MM.1S (cell line): ENCODE measurements around the gene FRYL.

Experiments used
- DNase-seq: peaks from one replicate; pipeline ENCODE4 v3.0.0-alpha.2; 2015
- H2AFZ ChIP-seq: fragments of 300-600 bp; sonication (generic); 2 replicates; pipeline ENCODE4 v1.6.0; 2016; ENCODE audit warnings: antibody characterized with exemption, low read length
- H3F3A ChIP-seq: fragments of 300-600 bp; sonication (generic); 2 replicates; pipeline ENCODE4 v1.6.1; 2016; ENCODE audit warnings: mild to moderate bottlenecking, antibody characterized with exemption, low read length, moderate library complexity, mixed read lengths; ENCODE audit not compliant: insufficient read depth
- H3K27ac ChIP-seq: fragments of 300-600 bp; sonication (generic); 2 replicates; pipeline ENCODE4 v1.5.1; 2016; ENCODE audit warnings: mild to moderate bottlenecking, low read length
- H3K27me3 ChIP-seq: fragments of 300-600 bp; sonication (generic); replicated peaks from 2 replicates; pipeline ENCODE4 v1.6.0; 2016; ENCODE audit warnings: low read length; ENCODE audit not compliant: insufficient read depth
- H3K36me3 ChIP-seq: fragments of 300-600 bp; sonication (generic); replicated peaks from 2 replicates; pipeline ENCODE4 v1.6.1; 2016; ENCODE audit warnings: mild to moderate bottlenecking, low read length, mixed read lengths; ENCODE audit not compliant: insufficient read depth
- H3K4me1 ChIP-seq: fragments of 300-600 bp; sonication (generic); 2 replicates; pipeline ENCODE4 v1.6.1; 2016; ENCODE audit warnings: low read length, mixed read lengths
- H3K4me2 ChIP-seq: fragments of 300-600 bp; sonication (generic); 2 replicates; pipeline ENCODE4 v1.6.0; 2016; ENCODE audit warnings: low read depth, low read length
- H3K4me3 ChIP-seq: fragments of 300-600 bp; sonication (generic); 2 replicates; pipeline ENCODE4 v1.5.1; 2016; ENCODE audit warnings: low read length, mixed read lengths
- H3K79me2 ChIP-seq: fragments of 300-600 bp; sonication (generic); 2 replicates; pipeline ENCODE4 v1.6.1; 2016; ENCODE audit warnings: mixed run types, low read length, mixed read lengths
- H3K9ac ChIP-seq: fragments of 300-600 bp; sonication (generic); 2 replicates; pipeline ENCODE4 v1.6.1; 2016; ENCODE audit warnings: low read length, mixed read lengths
- H3K9me2 ChIP-seq: fragments of 300-600 bp; sonication (generic); replicated peaks from 2 replicates; pipeline ENCODE4 v1.6.1; 2016; ENCODE audit warnings: mild to moderate bottlenecking, low read length, mixed read lengths; ENCODE audit not compliant: insufficient read depth
- H3K9me3 ChIP-seq: fragments of 300-600 bp; sonication (generic); replicated peaks from 2 replicates; pipeline ENCODE4 v1.6.1; 2016; ENCODE audit warnings: mild to moderate bottlenecking, low read length, mixed read lengths; ENCODE audit not compliant: insufficient read depth
- H4K20me1 ChIP-seq: fragments of 300-600 bp; sonication (generic); 2 replicates; pipeline ENCODE4 v1.6.1; 2016; ENCODE audit warnings: mild to moderate bottlenecking, low read length, moderate library complexity, mixed read lengths; ENCODE audit not compliant: insufficient read depth
- EZH2 ChIP-seq: fragments of 300-600 bp; sonication (generic); optimal IDR thresholded peaks from 2 replicates; pipeline ENCODE3; 2017; ENCODE audit warnings: low read depth, mild to moderate bottlenecking, antibody characterized with exemption, low read length, mixed read lengths
- EZH2phosphoT487 ChIP-seq: fragments of 300-600 bp; sonication (generic); IDR thresholded peaks from 2 replicates; pipeline ENCODE4 v1.6.1; 2018; ENCODE audit warnings: antibody characterized with exemption, low read length
- TF ChIP-seq, protein P1 (sequence below): fragments of 300-600 bp; sonication (generic); IDR thresholded peaks from 2 replicates; pipeline ENCODE4 v1.5.1; 2016; ENCODE audit warnings: antibody characterized with exemption, low read length, mixed read lengths

FRYL gene

DNA sequence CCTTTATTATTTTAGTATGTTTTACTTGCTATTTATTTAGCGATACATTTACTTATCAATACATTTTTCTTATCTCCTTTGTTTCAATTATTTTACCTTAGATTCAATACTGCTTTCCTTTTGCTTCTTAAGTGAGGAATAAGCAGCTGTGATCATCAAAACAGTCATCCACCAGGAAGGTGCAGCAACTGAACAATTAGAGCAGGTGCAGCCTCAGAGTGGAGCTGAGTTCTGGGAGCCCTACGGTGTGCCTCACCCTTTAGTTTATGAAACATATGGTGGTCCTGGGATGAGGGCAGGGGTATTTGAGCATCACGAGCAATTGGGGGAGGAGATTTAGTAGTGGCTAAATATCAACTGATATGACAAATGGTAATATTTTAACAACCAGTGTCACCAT, 111.0 kb downstream of the FRYL start:
- H3K4me1 ChIP-seq: 0 out of 2 replicates have a peak, but pooled peaks cover 5% of the 10 kb centered on the region
- H3K9me2 ChIP-seq: no peaks in the 10 kb centered on the region
- no peak overlapping the region for H3K4me3 ChIP-seq
- no peak for TF ChIP-seq EZH2
- TF ChIP-seq, protein P1, sequence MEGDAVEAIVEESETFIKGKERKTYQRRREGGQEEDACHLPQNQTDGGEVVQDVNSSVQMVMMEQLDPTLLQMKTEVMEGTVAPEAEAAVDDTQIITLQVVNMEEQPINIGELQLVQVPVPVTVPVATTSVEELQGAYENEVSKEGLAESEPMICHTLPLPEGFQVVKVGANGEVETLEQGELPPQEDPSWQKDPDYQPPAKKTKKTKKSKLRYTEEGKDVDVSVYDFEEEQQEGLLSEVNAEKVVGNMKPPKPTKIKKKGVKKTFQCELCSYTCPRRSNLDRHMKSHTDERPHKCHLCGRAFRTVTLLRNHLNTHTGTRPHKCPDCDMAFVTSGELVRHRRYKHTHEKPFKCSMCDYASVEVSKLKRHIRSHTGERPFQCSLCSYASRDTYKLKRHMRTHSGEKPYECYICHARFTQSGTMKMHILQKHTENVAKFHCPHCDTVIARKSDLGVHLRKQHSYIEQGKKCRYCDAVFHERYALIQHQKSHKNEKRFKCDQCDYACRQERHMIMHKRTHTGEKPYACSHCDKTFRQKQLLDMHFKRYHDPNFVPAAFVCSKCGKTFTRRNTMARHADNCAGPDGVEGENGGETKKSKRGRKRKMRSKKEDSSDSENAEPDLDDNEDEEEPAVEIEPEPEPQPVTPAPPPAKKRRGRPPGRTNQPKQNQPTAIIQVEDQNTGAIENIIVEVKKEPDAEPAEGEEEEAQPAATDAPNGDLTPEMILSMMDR: no peak
- no peak for TF ChIP-seq EZH2phosphoT487
- no peak overlapping the region for H2AFZ ChIP-seq
- H3K4me2 ChIP-seq: no peak overlapping the region
- no peaks in the 10 kb centered on the region for H3K27me3 ChIP-seq
- H3K27ac ChIP-seq: no peak overlapping the region
- H3K79me2 ChIP-seq: peaks cover 32% of the 10 kb centered on the region
- H3F3A ChIP-seq: no peaks in the 10 kb centered on the region
- H3K9me3 ChIP-seq: no peaks in the 10 kb centered on the region
- DNase-seq: no peak
- no peaks in the 10 kb centered on the region for H3K36me3 ChIP-seq
- H3K9ac ChIP-seq: no peak overlapping the region
- H4K20me1 ChIP-seq: no peaks in the 10 kb centered on the region

DNA sequence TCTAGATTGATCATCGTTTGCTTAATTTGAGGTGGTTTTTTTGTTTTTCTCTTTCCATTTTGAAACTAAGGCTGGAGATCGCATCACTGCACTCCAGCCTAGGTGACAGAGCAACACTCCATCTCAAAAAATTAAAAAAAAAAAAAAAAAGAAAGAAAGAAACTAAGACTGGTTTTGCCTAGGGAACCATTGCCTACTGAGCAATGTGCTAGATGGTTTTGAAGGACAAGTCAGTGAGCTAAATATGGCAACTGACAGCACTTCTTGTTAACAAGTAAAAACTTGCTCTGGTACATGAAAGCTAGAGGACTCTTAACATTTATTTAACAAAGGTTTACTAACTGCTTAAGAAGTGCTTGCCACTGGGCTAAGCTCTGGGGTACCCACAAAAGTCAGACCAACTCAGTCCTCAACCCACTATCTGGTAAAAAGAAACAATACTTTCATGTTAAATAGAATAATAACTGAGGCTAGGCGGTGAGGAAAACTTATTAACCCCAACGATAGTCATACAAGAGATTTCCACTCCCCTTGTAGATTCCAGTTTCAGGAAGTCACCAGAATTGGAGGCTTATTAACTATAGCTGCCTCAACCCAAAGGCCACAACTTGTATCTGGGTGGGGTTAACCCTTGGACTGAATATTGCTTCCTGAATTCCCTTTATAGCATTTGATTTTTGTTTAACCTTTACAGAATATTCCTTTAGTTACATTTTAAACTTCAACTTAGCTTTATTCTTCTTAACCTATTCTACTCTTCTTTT, 111.6 kb downstream of the FRYL start:
- H4K20me1 ChIP-seq: no peaks in the 10 kb centered on the region
- no peak overlapping the region for H3K27ac ChIP-seq
- no peaks in the 10 kb centered on the region for H3K36me3 ChIP-seq
- H3K4me1 ChIP-seq: 0 out of 2 replicates have a peak, but pooled peaks cover 5% of the 10 kb centered on the region
- H3K4me2 ChIP-seq: no peak overlapping the region
- no peak overlapping the region for H2AFZ ChIP-seq
- H3K9me3 ChIP-seq: no peaks in the 10 kb centered on the region
- no peaks in the 10 kb centered on the region for H3F3A ChIP-seq
- peaks cover 36% of the 10 kb centered on the region for H3K79me2 ChIP-seq
- TF ChIP-seq, protein P1: no peak
- TF ChIP-seq EZH2: no peak
- no peak for TF ChIP-seq EZH2phosphoT487
- no peak overlapping the region for H3K4me3 ChIP-seq
- no peak for DNase-seq
- H3K9me2 ChIP-seq: no peaks in the 10 kb centered on the region
- H3K27me3 ChIP-seq: no peaks in the 10 kb centered on the region
- H3K9ac ChIP-seq: no peak overlapping the region

DNA sequence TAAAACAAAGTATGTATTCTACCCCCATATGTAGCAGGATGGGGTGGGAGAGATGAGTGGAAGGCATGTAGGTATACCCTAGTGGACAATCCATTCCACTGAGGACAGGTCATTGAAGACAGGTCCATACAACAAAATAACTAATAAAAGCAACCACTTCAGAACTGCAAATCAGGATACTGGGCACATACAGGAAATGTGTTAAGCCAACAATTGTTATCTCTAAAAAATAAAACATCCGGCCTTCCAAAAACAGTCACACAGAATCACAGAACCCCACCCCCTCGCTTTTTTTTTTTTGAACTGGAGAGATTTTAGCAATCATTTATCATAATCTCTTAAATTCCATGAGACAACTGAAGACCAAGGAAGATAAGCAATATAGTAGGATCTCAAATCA, 112.9 kb downstream of the FRYL start:
- no peaks in the 10 kb centered on the region for H3K27me3 ChIP-seq
- H2AFZ ChIP-seq: no peak overlapping the region
- H3F3A ChIP-seq: no peaks in the 10 kb centered on the region
- no peak overlapping the region for H3K9ac ChIP-seq
- no peaks in the 10 kb centered on the region for H3K36me3 ChIP-seq
- no peak for DNase-seq
- H3K9me3 ChIP-seq: no peaks in the 10 kb centered on the region
- H3K79me2 ChIP-seq: peaks cover 40% of the 10 kb centered on the region
- TF ChIP-seq, protein P1: no peak
- TF ChIP-seq EZH2 (no peak), EZH2phosphoT487 (no peak)
- no peaks in the 10 kb centered on the region; the same call in 1 of the 2 replicates for H3K9me2 ChIP-seq
- H3K4me1 ChIP-seq: 0 out of 2 replicates have a peak, but pooled peaks cover 5% of the 10 kb centered on the region
- H3K4me3 ChIP-seq: no peak overlapping the region
- H4K20me1 ChIP-seq: no peaks in the 10 kb centered on the region
- H3K4me2 ChIP-seq: no peak overlapping the region
- no peak overlapping the region for H3K27ac ChIP-seq
